HG03196 (cell line): ENCODE results near the gene ADCK1.
"Not testable (repeated sequence)": the region's sequence is repeated elsewhere in the genome, so short reads cannot be mapped to it uniquely, and the experiment has no call there.

Experiments used
- ATAC-seq: cut with Tn5 transposase; IDR thresholded peaks from one replicate; pipeline ENCODE4 v1.9.1; 2021; ENCODE audit not compliant: unreplicated experiment

Gene ADCK1, protein sequence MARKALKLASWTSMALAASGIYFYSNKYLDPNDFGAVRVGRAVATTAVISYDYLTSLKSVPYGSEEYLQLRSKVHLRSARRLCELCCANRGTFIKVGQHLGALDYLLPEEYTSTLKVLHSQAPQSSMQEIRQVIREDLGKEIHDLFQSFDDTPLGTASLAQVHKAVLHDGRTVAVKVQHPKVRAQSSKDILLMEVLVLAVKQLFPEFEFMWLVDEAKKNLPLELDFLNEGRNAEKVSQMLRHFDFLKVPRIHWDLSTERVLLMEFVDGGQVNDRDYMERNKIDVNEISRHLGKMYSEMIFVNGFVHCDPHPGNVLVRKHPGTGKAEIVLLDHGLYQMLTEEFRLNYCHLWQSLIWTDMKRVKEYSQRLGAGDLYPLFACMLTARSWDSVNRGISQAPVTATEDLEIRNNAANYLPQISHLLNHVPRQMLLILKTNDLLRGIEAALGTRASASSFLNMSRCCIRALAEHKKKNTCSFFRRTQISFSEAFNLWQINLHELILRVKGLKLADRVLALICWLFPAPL

DNA sequence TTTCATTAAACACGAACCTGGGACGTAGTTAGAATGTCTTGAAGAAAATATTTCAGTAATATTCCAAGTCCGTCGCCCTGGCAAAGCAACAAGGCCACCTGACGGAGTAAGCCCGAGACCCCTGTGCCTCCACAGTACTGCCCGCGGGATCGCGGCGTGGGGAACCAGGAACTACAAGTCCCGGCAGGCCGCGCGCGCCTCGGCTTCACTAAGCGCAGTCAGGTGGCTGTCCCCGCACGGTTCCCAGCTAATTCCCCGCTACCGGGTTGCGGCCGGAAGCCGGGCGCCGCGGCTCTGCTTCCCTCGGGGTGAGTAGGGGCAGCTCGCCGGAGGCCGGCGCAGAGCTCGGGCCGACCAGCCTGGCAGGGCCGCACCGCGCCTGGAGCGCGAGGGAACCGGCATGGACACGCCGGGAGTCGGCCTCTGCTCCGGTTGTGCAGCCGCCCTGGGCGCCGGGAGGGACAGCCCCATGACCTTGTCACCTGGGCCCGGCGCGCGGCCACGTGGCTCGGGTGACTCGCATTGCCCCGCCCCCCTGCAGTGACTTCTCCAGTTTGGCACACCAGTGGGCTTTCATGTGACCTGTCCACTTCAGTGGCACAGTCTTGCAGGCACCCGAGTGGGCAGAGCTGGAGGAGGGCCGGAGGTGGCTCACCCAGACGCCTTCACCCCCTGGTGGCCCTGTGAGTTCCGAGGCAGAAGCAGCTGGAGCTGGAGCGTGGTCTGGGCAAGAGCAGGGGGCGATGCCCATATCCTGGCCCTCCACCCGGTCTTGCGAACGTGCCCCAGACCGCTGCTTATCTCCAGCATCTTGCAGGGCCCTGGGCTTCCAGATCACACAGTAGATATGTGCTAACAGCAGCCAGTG is at the start of gene ADCK1:
TSS of gene ADCK1 (plus strand) at position 247 of the 868 bp plus-strand sequence. CDS start 18,870 bp downstream, outside the sequence.
- ATAC-seq: peak; percentile 92

DNA sequence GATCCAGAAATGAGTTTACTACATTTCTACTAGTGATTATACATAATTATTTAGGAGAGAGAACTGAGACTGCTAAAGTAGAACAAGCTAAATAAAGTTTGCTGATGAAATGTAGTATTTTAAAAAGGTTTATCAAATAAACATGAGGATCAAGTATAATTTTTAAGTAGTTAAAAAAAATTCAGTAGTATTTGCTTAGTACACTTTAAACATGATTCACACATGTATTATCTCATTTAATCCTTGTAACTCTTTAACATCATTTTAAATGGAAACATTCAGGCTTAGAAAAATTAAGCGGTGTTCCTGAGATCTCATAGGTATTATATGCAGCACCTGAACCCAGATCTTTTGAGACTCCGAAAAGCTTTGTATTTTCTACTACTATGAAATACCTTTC is 47.6 kb upstream of the ADCK1 start:
- ATAC-seq: no peak

DNA sequence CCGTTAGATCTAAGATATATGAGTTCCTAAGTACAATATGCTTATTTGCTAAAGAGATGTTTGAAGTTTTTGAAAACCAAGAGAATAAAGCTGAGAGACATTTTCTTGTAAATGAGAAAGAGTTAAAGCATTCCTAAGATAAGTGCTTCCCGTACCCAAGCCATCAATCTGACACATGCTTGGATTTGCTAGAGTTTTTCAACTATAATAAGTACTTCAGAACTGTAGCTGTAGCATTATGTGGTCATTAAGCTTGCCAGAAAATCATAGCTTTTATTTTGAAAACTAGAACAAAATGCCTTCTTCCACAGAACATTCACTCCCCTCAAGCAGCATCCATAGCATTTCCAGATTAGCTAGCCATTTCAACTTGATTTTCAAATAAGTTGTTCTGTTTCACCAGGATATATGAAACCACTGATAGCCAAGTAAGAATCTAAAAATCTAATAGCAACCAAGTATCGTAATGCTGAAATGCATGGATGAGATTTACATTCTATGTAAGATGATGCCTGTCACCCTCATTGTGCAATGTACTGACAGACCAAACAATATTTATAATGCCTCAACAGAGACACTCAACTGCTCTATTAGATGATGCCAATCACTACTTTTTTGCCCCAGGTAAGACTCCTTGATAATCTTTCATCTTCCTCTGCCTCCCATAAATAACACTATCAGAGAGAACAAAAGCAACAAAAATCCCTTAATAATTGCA is 47.0 kb upstream of the ADCK1 start:
- no peak for ATAC-seq

DNA sequence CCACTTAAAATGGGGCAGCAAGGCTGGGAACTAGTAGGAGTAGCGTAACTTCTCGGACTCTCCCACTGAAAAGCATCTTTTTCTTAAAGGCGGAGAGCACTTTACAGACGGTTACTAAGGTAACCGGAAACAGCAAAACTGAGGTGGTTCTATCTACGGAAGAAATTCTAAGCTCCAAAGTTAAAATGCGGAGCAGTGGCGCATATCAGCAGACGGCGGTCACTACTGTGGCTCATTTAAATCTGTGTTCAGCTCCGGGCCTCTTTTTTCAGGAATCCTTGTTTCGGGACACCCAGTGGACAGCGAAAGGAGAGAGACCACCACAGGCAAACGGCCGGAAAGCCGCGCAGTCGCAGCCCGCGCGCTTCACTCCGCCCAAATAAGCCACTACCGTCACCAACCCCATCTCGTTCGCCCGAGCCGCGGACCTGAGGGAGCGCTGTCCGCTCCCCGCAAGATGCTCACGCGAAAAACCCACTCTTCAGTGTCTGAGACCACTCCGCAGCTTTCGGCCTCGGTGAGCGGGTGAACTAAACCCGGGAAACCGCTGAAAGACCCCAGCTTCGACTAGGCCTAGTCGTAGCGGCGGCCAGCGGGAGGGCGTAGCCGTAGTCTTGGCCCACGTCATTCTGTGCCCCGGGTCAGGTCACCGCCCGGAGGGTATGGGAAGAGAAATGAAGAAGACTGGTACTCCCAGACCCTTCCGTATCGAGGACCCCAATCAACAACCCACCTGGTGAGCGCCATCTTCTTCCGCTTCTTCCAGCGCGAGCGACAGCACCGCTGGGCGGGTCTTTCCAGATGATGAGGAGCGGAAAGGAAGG is 39.3 kb upstream of the ADCK1 start, which contains the start of gene SNW1:
TSS of gene SNW1 (minus strand) at position 776 of the 824 bp plus-strand sequence. CDS start at position 747, 29 bp downstream.
- ATAC-seq: peak; percentile 94

DNA sequence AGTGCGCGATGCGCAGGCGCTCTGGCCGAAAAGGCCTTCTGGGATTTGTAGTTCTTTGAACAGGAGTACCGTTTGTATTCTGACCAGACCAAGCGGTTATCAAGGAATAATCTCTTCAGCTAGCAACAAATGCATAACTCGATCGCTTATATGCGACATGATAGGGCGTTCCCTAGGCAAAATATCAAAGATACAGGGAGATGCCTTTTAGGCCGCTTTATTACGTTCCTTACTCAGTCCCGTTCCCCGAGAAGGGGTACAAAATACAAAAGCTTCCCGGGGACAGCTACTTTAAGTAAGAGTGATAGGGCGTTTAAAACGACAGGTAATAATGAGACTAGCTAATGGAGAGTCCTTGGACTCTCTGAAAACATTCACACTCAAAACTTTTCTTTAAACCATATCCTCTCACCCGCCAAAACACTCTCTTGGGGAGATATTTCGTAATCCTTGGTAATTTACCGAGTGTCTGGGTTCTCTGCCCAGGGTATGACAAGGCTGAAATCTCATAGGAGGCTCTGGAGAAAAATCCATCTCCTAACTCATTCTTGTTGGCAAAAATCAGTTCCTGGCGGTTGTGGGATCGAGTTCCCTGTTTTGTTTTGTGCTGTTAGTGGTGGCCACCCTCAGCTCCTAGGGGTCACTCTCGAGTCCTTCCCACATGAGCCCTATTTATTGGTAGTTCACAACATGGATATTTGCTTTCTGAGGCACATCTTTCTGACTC is 38.5 kb upstream of the ADCK1 start:
- peak; percentile 16 for ATAC-seq

DNA sequence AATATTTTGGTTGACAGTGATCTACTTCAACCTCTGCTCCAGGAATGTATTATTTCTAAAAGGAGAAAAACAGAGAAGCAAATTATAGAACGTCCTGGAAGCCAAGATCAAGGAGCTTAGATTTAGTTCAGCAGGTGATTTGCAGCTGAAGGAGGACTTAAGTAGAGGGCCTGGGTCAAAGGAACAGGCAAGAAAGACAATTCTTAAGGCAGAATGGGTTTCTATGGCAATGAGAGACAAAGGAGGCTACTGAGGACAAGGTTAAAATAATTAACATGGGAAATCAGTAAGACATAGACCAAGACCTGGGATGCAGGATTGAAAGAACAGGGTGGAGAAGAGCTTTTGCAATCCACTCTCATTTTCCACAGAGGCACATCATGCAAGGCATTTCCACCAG is 36.6 kb upstream of the ADCK1 start:
- no peak for ATAC-seq

DNA sequence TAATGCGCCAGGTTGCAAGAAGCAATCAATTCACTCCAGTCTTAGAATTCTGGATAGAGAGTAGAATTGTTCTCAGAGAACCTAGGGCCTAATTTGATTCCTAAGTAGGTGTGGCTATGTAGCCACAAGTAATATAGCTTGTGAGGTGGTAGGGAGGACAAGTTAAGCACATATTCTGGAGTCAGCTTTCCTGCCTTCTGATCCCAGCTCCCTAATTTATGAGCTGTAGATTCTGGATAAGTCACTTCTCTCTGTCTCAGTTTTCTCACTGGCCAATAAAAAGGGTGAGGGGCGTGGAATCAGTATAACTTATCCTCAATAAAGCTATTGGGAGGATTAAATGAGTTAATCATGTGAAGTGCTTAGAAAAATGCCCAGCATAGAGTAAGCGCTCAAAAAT is 35.9 kb upstream of the ADCK1 start:
- ATAC-seq: no peak

DNA sequence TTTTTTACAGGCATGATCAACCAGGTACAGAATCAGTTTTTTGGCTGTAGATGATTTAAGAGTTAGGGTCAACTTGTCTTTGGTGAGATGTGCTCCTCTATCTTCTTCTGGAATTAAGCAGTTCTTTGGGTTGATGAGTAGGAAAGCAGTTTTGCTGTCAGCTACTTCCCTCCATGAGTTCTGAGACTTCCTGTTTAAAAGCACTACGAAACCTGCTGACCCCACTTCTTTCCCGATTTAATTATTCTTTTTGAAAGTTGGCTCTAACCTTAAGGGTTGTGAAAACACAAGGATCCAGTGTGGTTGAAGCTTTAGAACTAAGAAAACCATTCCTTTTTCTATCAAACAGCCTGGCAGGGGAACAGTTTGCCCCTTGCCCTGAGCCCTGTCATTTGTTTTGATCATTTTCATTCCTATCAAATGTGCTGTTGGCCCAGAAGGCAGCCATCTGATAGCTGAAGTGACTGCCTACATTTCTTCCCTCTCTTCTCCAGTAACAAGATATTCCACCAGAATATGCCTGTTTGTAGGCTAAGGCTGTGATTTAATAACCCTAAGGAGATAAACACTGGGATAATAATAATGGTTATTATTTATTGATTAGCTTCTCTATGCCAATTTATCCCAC is 31.4 kb upstream of the ADCK1 start:
- ATAC-seq: not testable (repeated sequence)

DNA sequence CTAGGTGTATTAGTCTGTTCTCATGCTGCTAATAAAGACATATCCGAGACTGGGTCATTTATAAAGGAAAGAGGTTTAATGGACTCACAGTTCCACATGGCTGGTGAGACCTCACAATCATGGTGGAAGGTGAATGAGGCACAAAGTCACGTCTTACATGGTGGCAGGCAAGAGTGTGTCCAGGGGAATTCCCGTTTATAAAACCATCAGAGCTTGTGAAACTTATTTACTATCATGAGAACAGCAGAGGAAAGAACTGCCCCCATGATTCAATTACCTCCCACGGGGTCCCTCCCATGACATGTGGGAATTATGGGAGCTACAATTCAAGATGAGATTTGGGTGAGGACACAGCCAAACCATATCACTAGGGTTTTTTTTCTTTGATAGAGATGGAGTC is 25.9 kb upstream of the ADCK1 start:
- ATAC-seq: not testable (repeated sequence)

DNA sequence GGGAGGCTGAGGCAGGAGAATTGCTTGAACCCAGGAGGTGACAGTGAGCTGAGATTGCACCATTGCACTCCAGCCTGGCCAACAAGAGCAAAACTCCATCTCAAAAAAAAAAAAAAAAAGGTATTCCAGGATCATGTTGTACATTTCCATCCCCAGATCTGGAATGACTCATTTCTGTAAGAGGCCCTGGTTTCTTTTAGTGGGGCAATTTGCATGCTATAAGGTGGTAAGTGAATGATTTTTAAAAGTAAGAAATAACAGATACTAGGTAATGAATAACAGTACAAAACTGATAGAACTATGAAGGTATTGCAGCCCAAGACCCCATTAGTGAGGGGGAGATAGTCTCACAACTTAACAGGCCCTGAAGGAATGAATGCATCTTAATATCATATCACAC is 17.7 kb upstream of the ADCK1 start:
- ATAC-seq: no peak

DNA sequence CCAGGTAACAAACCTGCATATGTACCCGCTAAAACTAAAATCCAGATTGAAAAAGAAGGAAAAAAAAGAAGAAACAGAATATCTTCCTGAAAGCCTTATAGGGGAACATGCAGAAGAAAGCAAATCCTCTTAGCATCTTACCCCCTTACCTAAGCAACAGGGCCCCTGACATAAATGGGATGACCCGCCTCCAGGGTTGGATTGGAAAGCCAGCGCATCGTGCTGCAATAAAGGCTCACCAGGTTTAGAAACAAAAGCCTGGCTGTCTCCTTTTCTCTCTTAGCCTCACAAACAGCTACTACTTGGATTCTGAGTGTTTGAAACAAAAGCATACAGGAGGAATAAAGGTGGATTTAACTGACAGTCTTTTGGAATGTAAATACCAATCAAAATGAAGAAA is 13.8 kb upstream of the ADCK1 start:
- no peak for ATAC-seq

DNA sequence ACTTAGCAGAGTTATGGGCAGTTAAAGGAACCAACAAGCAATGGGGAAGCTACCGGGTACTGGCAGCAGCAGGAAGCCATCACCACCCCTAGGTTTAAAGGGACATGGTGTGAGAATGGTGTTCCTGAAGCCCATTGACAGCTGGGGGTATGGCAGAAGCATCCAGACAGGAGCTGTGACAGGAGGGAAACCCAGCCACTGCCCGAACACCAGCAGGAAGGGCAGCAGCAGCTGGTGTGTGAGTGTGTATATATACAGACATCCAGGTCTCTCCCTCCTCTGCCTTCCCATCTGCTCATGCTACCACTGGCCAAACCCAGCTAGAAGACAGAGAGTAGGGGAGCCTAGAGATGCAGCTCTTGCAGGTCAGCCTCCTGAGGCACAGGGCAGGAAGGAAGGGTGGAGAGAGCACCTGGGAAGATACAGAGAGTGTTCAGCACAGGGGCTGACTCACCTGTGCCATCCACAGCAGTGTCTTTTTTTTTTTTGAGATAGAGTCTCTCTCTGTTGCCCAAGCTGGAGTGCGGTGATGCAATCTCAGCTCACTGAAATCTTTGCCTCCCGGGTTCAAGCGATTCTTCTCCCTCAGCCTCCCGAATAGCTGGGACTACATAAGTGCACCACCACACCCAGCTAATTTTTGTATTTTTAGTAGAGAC is 9.2 kb upstream of the ADCK1 start:
- ATAC-seq: no peak

DNA sequence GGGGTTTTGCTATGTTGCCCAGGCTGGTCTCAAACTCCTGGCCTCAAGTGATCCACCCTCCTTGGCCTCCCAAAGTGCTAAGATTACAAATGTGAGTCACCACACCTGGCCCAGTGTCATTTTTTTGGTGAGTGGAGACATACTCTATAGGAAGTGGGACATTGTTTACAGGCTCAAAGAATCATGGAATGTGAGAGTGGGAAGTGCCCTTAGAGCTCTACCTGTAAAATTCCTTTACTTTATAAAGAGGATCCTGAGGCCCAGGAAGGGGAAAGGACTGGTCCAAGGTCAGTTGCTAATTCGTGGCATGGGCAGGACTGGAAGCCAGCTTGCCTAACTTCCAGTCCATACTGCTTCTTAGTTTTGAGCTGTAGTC is 8.7 kb upstream of the ADCK1 start:
- no peak for ATAC-seq

DNA sequence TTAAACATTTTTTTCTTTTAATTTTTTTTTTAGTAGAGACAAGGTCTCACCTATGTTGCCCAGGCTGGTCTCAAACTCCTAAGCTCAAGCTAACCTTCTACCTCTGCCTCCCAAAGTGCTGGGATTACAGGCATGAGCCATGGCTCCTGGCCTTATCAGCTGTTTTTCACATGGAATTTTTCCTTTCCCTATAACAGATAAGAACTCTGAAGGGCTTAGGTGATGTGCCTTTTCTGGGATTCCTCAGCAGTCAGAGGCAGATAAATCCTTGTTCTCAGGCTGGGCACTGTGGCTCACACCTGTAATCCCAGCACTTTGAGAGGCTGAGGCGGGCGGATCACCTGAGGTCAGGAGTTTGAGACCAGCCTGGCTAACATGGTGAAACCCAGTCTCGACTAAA is 6.7 kb upstream of the ADCK1 start:
- ATAC-seq: not testable (repeated sequence)

DNA sequence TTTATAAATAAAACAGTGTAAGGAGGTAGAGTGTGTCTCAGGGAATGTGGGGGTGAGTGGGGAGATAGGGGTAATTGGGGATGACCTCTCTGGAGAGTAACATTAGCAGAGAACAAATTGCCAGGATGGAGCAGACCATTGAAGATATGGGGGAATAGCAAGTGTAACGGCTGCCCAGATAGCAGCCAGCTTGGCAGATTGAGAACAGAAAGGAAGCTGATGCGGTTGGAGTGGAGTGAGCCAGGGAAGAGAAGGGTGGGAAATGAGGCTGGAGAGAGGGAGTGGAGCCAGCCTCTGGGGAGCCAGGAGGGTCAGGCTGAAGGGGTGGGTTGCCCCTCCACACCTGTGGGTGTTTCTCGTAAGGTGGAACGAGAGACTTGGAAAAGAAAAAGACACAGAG is 5.6 kb upstream of the ADCK1 start:
- no peak for ATAC-seq

DNA sequence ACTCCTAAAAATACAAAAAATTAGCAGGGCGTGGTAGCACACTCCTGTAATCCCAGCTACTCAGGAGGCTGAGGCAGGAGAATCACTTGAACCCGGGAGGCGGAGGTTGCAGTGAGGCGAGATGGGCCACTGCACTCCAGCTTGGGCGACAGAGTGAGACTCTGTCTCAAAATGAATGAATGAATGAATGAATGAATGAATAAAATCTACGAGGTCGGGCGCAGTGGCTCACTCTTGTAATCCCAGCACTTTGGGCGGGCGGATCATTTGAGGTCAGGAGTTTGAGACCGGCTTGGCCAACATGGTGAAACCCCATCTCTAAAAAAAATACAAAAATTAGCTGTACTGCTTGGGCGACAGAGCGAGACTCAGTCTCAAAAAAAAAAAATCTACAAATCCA is 453 bp upstream of the ADCK1 start:
- ATAC-seq: not testable (repeated sequence)

DNA sequence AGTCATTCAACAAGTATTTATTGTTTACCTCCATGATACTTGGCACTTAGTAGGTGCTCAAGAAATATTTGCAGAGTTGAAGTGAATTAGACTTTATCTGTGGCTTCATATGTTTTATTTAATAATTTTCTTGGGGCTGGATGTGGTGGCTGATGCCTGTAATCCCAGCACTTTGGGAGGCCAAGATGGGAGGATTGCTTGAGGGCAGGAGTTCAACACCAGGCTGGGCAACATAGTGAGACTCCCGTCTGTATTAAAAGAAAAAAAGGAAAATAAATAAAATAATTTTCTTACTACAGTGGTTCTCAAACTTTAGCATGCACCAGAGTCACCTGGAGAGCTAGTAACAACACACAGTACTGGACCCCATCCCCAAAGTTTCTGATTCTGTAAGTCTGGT is 905 bp downstream of the ADCK1 start:
- ATAC-seq: no peak

DNA sequence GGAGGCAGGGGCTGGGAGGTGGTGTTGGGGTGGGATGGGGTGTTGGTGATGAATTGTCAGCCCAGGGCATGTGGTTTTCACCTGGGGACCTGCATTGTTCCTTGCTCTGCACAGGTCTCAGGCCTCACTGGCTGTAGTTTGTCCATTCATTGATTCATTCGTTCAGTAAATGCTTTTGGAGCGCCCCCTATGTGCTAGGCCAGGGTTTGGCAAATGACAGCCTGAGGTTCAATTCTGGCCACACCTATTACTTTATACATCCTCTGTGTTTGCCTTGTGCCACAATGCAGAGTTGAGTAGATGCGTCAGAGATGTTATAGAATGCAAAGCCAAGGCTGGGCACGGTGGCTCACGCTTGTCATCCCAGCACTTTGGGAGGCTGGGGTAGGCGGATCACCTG is 4.7 kb downstream of the ADCK1 start:
- ATAC-seq: no peak

DNA sequence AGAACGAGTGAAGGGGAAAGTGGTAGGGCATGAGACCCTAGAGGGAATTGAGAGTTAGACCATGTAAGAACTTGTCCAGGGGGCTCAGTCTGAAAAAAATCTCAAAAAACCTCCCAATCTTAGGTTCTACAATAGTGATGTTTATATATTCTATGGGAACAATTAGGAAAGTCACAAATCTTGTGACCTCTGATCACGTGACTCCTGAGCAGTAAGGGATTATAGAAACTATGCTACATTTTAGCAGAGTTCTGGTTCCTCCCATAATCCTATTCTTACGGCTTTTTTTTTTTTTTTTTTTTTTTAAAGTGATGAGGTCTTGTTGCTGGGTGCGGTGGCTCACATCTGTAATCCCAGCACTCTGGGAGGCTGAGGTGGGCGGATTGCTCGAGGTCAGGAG is 5.8 kb downstream of the ADCK1 start:
- ATAC-seq: no peak
